SK-MEL-5 (cell line): ENCODE data around the gene COL18A1. TPM values are rescaled to one million over a fixed set of nuclear protein-coding genes. Genes with fewer than 3 reads are reported as not detected.

Source experiments
- DNase-seq: peaks from one replicate; pipeline ENCODE4 v3.0.0-alpha.2; 2016; ENCODE audit warnings: low read depth, low spot score
- in situ Hi-C: cut with HindIII; loops from 2 replicates; pipeline ENCODE4 v1.10.0; 2016; ENCODE audit warnings: low sequenced_read_pairs, high pct_unique_total_duplicates, low pct_unique_long_range_greater_than_20kb
- total RNA-seq: library from RNA; depleted of rRNA; stranded (reverse); fragments of >200 nt; shearing (Covaris generic); gene quantifications from 2 replicates; pipeline ENCODE4 v1.2.3, GENCODE V29; 2014

COL18A1 gene
- total RNA-seq, 1 experiment from 2014 or later = 12.4 TPM

DNA sequence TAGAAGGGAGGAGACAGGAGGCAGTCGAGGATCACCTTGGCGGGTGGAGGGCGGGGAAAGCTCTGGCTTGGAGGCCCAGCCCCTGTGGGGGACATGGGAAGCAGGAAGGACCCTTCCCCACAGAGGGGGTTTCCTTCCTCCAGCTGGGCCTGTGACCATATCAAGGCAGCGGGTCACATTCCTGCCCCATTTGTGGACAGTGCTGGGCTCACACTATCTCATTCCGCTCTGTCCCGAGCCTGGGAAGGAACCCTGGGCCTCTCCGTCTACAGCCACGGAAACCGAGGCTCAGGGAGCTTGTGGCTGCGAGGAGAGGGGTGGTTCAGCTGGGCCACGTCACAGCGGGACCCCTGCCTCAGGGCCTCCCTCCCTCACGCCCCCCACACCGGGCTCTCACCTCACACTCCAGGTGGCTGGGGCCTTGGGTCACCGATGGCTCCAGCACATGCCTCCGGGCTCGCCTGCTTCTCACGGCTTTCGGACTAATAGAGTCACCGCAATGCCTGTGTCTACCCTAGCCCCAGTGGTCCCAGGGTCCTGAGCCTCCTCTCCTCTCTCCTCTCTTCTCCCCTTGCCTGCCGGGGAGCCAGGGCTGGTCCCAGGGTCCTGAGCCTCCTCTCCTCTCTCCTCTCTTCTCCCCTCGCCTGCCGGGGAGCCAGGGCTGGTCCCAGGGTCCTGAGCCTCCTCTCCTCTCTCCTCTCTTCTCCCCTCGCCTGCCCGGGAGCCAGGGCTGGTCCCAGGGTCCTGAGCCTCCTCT is 80.9 kb downstream of the COL18A1 start:
- in situ Hi-C loops = no loop called here
- DNase-seq = no peak

DNA sequence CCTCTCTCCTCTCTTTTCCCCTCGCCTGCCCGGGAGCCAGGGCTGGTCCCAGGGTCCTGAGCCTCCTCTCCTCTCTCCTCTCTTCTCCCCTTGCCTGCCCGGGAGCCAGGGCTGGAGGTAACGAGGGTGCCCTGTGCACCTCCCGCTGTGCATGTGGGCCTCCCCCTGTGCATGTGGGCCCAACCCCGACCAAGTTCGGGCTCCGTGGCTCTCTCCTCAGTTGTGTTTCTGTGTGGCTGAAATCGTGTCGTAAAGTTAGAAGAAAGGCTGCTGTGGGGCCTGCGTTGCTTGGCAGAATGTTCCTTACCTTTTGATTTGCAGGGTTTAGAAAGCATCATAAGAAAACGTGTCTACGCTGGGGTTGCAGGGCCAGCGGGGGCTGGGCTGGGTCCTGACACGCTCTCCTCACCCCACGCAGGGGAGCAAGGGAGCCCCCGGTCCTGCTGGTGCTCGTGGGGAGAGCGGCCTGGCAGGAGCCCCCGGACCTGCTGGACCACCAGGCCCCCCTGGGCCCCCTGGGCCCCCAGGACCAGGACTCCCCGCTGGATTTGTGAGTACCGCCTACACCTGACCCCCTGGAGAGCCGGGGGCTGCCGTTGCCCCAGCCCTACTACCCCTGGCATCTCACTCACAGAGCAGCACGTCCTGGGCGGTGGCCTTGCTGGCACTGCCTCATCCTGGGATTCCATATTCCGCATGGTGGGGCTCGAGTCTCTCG is 81.6 kb downstream of the COL18A1 start:
- in situ Hi-C loops = no loop called here
- no peak for DNase-seq

DNA sequence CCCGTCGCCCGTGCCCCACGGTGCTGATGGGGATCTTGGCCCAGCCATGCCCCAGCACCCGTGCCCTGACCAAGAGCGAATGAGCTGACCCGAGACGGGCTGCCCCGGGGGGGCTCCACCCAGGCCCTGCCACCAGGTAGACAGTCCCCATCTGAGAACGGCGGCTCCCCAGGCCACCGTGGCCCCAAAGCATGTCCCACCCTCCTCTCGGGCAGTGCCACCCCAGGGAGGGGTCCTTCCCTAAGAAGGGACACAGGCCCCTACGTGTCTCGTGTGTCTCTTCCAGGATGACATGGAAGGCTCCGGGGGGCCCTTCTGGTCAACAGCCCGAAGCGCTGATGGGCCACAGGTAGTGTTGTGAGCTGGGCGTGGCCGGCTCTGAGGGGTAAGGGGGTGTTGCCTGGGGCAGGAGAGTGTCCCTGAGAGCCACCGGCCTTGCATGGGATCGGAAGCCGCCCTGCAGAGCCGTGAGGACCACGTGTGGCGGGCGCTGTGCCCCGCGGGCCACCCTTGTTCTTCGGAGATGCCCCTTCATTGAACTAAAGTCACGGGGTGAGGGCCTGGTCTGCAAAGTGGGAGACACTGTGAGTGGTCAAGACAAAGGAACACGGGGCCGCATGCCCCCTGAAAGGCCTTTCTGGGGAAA is 82.3 kb downstream of the COL18A1 start:
- in situ Hi-C loops = no loop called here
- DNase-seq = no peak

DNA sequence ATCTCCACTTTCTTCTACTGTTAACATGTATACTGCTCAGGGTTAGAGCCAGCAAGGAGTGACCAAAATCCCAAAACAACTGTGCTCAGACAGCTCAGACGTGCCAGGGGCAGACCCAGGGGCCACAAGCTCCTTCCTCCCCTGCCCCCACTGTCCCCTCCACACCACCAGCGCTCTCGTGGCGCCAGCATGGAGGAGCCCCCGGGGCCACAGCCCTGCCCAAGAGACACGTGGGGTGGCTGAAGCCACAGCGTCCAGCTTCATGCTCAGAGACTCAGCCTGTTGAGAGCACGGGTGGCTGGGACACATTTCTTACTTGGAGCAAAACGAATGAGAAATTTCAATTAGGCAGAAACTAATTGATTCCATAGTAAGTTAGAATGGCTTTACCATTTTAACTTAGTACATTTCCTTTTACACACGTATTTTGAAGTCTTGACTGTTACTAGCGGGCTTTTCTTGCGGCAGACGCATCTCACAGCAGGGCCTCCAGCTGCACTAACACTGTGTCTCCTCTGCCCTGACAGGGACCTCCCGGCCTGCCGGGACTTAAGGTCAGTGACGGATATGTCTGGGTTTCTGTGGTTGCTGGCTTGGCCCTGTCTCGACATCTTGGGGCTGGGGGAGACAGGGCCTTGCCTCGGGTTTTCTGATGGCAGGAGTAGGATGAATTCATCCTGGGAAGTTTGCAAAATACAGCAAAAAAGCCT is 83.1 kb downstream of the COL18A1 start:
- in situ Hi-C loops = no loop called here
- no peak for DNase-seq

DNA sequence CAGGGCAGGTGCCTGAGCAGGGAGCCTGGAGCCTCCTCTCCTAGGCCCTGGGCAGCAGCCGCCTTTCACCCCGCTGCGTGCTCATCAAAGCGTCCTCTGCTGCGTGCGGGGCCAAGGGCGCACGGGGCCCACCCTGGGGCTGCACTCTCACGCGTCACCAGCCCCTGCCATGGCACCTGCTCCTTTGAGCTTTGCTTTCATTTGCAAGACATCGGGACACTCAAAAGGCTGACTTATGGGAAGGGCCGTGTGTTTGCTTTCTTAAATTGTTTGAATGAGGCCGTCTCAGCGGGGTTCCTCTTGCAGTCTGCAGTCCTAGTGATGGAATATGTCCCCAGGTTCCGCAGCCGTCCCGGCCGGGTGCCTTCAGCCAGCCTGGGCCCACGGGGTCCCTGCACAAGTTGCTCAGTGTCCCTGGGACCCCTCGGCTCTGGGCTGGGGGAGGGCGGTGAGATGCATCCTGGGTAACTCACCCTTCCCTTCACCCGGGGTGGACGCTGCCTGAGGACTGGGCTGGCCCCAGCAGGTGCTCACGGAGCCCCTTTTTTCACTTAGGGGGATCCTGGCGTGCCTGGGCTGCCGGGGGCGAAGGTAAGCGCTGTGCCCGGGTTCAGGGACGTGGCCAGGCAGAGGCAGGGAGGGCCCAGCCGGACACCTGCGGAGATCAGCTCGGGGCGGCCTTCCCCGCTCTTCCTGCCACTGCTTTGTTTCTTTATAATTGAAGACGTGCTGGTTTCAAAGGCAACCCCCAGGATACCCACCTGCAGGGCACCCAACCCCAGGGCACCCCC is 84.2 kb downstream of the COL18A1 start:
- in situ Hi-C loops = no loop called here
- no peak for DNase-seq

DNA sequence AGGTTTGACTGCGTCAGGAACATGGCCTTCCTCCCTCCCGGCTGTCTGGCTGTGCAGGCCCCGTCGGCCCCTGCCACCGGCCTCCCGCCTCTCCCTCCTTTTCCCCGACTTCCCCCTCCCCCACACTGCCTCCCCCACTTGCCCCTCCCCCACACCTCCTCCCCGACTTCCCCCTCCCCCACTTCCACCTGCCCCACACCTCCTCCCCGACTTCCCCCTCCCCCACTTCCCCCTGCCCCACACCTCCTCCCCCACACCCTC is 84.7 kb downstream of the COL18A1 start:
- DNase-seq = no peak
- in situ Hi-C loops = no loop called here

DNA sequence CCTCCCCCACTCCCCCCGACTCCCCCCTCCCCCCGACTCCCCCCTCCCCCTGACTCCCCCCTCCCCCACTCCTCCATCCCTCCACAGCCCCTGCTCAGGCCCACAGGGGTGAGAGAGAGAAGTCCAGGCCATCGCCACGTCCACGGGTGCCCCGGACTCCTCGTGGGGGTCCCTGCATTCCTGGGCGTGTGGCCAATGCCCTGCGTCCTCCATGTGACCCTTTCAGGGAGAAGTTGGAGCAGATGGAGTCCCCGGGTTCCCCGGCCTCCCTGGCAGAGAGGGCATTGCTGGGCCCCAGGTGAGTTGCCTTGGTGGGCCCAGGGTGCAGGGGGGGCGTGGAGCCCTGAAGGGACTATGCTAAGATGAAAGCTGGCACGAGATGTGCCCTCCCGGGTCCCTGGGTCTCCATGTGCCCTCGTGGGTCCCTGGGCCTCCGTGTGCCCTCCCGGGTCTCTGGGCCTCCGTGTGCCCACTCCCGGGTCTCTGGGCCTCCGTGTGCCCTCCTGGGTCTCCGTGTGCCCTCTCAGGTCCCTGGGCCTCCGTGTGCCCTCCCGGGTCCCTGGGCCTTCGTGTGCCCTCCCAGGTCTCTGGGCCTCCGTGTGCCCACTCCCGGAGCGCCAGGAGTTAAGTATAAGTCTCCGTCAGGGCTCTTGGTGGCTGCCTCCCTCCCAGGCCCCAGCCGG is 85.2 kb downstream of the COL18A1 start:
- in situ Hi-C loops = no loop called here
- DNase-seq = no peak

DNA sequence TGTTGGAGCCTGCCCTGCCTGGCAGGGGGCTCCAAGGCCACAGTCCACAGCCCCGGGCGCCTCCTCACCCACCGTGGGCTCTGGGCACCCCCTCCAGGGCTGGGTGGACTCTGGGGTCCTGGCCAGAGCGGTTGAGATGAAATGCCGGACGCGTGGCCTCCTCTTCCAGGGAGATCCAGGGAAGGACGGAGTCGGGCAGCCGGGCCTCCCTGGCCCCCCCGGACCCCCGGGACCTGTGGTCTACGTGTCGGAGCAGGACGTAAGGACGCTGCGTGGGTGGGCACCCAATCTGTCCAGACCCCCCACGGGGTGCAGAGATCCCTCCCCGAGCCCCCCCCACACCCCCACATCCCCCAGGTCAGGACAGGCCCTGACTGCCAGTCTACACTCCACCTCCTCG is 86.1 kb downstream of the COL18A1 start:
- in situ Hi-C loops = no loop called here
- no peak for DNase-seq

DNA sequence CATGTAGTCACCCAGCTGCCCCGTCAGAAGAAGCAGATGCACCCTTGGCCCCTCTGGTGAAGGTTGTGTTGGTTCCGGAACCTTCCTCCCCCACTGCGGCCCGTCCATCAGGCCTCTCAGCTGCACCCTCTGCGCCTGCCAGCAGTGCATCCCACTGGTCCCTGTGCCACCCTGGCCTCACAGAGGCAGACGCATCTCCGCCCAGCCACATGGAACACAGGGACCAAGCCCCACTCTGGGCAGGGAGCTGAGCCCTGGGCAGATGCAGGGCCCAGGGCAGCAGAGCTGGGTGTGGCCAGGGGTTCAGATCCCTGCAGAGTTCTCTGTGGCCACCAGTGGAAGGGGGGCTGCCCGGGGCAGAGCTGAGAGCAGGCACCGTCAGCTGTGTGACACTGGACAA is 86.7 kb downstream of the COL18A1 start:
- in situ Hi-C loops = no loop called here
- no peak for DNase-seq

DNA sequence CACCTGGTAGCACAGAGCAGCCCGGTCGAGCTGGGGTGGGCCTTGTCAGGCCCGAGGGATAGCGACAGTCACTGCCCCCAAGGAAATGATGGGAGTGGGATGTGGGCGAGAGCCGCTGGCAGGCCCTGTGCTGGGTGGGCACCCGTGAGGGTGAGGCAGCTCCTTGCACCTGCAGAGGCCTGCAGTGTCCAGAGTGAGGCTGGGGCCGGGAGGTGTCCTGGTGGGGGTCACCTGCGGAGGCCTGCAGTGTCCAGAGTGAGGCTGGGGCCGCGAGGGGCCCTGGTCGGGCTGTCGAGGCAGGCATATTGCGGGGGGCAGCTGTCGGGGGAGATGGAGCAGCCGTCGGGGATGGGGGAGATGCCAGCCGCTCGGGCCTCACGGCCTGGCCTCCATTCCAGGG is 87.8 kb downstream of the COL18A1 start:
- in situ Hi-C loops = no loop called here

DNA sequence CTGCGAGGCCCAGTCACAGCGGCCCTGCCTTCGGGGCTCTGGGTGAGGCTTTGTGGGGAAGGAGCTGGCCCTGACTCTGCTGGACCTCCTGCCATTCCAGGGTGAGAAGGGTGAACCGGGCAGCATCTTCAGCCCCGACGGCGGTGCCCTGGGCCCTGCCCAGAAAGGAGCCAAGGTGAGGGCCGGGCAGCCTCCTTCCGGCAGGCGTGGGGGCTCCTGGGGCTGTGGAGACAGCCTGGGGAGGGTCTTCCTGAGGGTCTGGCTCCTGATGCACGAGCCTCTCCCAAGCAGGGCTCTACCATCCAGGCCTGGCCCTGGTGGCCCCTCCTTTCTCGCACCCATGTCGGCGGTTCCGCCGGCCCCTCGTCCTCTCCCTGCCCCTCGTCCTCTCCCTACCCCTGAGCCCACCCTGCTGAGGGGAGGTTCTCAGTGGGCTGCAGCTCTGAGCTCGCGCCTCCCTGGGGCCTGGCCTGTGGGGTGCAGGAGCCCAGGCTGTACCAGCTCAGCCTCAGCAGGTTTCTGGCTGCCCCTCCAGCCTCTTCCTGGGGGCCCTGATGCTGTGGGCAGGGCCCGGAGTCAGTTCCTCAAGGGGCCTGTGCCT is 88.5 kb downstream of the COL18A1 start:
- in situ Hi-C loops = no loop called here
- DNase-seq = no peak

More for the DNA sequence above, 87.8 kb downstream of the COL18A1 start:
- DNase-seq = no peak

DNA sequence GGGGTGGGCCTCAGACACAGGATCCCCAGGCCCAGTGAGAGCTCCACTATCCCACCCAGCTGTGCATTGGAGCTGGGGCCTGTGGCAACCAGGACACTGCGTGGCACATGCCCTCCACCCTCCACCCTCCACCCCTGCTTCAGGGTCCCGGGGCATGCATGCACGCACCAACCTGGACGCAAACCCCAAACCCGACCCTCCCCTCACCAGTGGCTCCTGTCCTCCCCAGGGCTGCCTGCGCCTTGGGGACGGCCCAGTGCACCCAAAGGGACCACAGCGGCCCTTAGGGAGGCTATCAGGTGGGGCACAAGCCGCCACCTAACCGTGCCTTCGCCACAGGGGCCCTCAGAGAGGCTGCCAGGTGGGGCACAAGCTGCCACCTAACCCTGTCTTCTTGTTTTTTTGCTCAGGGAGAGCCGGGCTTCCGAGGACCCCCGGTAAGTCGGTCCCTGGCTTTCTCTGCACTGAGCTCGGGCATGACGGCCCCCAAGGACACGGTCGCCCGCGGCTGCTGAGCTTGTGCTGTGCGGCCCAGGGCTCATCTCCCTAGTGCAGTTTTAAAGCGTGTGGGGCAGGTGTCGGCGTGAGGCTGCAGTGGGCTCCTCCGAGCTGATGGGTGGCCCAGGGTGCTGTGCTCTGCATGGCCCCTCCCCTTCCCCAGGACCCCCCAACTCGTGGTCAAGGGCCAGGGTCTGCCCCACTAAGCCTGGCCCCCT is 89.3 kb downstream of the COL18A1 start:
- in situ Hi-C loops = no loop called here

DNA sequence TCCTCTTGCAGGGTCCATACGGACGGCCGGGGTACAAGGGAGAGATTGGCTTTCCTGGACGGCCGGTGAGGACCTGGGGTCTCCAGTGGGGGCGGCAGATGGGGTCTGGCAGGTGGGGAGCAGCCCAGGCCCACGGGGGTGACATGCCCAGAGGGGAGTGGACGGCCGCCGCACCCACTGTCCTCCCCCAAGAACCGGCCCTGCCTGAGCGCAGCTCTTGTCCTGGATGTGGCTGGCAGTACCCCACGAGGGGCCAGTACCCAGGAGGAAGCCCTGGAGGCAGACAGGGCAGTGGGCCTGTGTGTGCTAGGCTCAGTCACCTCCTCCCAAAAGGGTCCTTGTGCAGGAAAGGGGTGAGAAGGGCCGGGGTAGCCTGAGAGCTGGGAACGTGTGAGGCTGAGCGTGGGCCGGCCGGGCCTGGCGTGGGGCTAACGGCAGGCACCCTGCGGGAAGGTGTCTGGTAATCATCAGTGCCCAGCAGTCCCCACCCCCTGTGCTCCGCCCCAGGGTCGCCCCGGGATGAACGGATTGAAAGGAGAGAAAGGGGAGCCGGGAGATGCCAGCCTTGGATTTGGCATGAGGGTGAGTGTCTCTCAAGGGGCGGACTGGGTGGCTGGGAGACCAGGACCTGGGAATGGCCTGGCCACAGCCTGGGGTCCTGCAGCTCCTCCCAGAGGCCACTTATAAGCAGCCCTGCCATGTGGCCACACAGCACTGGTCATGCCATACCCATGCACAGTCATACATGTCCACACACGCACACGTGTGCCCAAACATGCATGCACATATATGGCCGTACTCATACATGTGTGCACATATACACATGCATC is 90.1 kb downstream of the COL18A1 start:
- in situ Hi-C loops = no loop called here
- no peak for DNase-seq

More for the DNA sequence above, 89.3 kb downstream of the COL18A1 start:
- DNase-seq = no peak

DNA sequence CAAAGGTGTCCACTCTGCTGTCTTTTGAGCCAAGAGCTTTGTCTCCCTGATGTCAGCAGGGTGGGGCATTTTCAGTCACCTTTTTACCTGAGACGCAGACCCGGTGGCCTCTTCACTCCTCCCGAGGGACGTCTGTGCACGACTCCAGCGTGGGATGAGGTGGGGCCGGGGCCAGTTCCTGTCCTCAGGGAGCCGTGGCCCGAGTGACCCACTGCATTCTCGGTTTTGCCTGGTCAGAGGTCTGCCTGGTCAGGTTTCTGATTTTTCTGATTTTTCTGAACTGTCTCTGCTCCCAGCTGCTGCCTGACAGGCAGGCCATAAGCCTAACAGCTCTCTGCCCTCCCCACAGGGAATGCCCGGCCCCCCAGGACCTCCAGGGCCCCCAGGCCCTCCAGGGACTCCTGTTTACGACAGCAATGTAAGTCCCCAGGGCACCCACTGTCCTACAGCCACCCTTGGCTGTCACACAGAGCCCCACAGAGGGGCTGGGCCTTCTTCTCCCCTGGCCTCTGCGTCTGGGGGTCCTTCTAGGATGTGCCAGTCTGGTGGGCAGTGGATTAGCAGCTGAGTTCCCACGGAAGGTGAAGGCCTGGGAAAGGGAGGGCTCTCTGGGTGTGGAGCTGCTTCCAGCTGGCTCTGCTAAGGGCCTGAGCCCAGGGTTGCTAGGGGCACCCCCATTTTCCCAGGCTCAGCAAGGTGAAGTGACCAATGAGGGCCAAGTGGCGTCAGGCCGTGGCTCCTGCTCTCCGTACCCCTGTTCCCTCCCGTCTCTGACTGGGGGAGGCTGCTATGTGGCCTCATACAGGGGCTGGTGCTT is 91.4 kb downstream of the COL18A1 start:
- no peak for DNase-seq
- in situ Hi-C loops = no loop called here
